NB4 (cell line): ENCODE data around the gene COPS6.
A peak's percentile ranks its signal among the peaks of the same experiment; 100 is the strongest.

ENCODE experiments used
- DNase-seq: peaks from one replicate; pipeline ENCODE4 v3.0.0; 2010; ENCODE audit warnings: low read depth
- H3K4me3 ChIP-seq: one replicate; pipeline ENCODE4 v1.5.1; 2011; ENCODE audit warnings: mild to moderate bottlenecking, low read depth, low read length, moderate library complexity
- MAX ChIP-seq: IDR thresholded peaks from 2 replicates; pipeline ENCODE4 v1.6.1; 2011; ENCODE audit warnings: low read depth, low read length
- MYC ChIP-seq: IDR thresholded peaks from 2 replicates; pipeline ENCODE4 v1.6.1; 2011; ENCODE audit warnings: low read depth, low read length
- POLR2A ChIP-seq: IDR thresholded peaks from 2 replicates; pipeline ENCODE4 v1.6.1; 2011; ENCODE audit warnings: mild to moderate bottlenecking; ENCODE audit not compliant: insufficient read length; ENCODE audit errors: extremely low read depth
- TF ChIP-seq, protein P1 (sequence below): IDR thresholded peaks from one replicate; pipeline ENCODE4 v1.5.1; 2012; ENCODE audit warnings: low read depth, low read length

Gene COPS6

DNA sequence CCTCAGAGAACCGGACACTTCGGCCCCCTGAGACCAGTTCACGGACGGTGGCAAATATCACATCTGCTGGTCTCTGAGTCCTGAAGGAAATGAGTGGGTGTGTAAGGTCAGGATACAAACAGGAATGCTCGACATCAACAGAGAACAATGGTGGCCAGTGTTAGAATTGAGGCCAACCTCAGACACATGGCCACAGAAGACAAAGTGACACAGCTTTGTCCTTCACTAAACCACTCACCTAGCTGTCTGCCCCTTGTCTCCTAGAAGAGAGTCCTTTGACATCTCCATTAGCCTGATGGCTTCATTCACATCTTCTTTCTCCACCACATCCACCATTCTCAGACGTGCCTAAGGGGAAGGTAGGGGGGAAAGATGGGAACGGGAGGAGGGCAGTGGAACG, 4.3 kb downstream of the COPS6 start:
- no peak for DNase-seq
- no peak for TF ChIP-seq MYC
- peak; percentile 23 for TF ChIP-seq POLR2A

GRCh38 chr7:100093498-100093897, 4.7 kb downstream of the COPS6 start:
- DNase-seq = no peak
- TF ChIP-seq MAX (no peak), POLR2A (no peak), MYC (no peak)
- TF ChIP-seq, protein P1, sequence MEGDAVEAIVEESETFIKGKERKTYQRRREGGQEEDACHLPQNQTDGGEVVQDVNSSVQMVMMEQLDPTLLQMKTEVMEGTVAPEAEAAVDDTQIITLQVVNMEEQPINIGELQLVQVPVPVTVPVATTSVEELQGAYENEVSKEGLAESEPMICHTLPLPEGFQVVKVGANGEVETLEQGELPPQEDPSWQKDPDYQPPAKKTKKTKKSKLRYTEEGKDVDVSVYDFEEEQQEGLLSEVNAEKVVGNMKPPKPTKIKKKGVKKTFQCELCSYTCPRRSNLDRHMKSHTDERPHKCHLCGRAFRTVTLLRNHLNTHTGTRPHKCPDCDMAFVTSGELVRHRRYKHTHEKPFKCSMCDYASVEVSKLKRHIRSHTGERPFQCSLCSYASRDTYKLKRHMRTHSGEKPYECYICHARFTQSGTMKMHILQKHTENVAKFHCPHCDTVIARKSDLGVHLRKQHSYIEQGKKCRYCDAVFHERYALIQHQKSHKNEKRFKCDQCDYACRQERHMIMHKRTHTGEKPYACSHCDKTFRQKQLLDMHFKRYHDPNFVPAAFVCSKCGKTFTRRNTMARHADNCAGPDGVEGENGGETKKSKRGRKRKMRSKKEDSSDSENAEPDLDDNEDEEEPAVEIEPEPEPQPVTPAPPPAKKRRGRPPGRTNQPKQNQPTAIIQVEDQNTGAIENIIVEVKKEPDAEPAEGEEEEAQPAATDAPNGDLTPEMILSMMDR = no peak
- no peak overlapping the region for H3K4me3 ChIP-seq

More for the DNA sequence above, 4.3 kb downstream of the COPS6 start:
- H3K4me3 ChIP-seq = no peak overlapping the region

DNA sequence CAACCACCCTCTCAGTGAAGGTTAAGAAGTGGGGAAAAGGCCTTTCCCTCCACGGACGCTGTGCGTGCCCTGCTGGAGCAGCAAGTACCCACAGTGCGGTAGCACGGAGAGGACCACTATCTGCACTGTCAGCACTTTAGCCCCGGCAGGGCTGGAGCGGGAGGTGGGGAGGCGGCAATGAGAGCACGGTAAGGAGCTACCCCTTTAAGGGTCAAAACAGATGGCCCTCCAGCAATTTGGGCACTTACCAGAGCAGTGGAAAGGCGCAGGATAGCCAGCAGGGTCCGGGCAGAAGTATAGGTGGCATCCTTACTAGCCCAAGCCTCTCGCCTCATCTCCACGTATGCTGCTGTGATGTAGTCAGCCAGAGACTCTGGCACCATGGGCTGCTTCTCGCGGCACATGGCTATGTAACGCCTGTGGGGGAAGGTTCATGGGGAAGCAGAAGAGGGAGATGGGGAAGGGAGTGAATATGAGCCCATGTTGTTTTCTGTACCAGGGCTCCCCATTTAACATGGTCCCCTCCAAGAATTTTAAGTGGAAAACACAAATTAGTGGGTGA, 5.2 kb downstream of the COPS6 start:
- H3K4me3 ChIP-seq = no peak overlapping the region
- no peak for TF ChIP-seq POLR2A
- TF ChIP-seq MYC = no peak
- TF ChIP-seq, protein P1 = no peak
- TF ChIP-seq MAX = no peak
- no peak for DNase-seq

DNA sequence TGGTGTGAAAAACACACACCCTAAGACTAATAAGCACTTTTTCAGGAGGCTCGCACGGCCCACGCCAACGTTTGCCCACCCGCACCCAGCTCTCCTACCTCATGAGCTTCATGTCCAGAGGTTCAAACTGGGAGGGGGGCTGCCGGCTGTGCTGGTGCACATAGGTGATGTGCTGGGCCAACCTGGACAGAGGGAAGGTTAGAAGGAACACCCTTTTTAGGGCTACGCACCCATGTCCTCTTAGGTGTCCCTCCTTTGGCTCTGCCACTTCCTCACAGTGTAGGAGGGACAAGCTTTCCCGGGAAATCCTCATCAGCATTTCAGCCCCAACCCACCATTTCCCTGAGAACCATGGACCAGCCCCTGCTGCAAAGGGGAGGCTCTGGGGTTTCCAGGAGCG, 6.5 kb downstream of the COPS6 start:
- no peak for DNase-seq
- no peak for TF ChIP-seq POLR2A
- TF ChIP-seq MAX = no peak
- TF ChIP-seq, protein P1 = no peak
- TF ChIP-seq MYC = no peak
- no peak overlapping the region for H3K4me3 ChIP-seq

DNA sequence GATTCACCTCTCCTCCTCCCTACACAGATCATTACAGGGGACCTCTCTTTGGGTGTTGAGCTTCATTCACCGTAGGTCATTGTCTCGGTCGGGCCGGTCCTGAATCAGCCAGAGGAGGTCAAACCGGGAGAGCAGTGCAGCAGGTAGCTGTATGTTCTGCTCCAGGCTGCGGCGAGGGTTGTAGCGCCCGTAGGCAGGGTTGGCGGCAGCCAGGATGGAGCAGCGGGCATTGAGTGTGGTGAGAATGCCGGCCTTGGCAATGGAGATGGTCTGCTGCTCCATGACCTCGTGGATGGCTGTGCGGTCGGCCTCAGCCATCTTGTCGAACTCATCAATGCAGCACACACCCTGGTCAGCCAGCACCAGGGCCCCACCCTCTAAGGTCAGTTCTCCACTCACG, 6.9 kb downstream of the COPS6 start:
- TF ChIP-seq POLR2A (no peak), MYC (no peak), MAX (no peak)
- TF ChIP-seq, protein P1 = no peak
- no peak for DNase-seq

DNA sequence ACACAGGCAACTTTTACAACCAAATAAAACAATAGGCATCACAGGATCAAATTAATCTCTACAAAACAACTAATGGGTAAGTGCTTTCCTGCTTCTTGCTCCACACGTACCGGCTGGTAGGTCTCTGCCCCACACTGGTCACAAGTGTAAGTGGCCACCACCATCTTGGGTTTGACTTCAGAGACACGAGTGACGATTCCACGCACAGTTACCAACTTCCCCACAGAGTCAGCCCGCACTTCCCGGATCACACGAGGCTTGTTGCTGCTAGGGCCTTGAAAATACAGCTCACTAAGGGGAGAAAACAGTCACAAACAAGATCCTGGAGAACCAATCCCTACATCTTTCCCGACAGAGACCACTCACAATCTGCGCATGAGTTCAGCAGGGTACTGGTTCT, 10.1 kb downstream of the COPS6 start:
- H3K4me3 ChIP-seq = peak overlapping the region; percentile 99
- DNase-seq = no peak
- TF ChIP-seq MYC = no peak
- TF ChIP-seq, protein P1 = no peak
- no peak for TF ChIP-seq POLR2A
- no peak for TF ChIP-seq MAX

More for the DNA sequence above, 6.9 kb downstream of the COPS6 start:
- H3K4me3 ChIP-seq = no peak overlapping the region
